ENCODE measurements around the gene DLGAP4.

- TF ChIP-seq CTCF (IDR thresholded peaks at IDR 0.05) (no peak), POLR2A (IDR thresholded peaks at IDR 0.05) (no peak)
Observed at GRCh38 chr20:36352843-36353553, 46.9 kb downstream of the DLGAP4 start.

All from body of pancreas (tissue), 4 donors.